Neural cell (in vitro differentiated cells): Measurements from ENCODE around the gene FOXS1.

Experiments used
- EP300 ChIP-seq: fragments of 450-650 bp; conservative IDR thresholded peaks from 2 replicates; pipeline ENCODE4 v1.6.1; 2014; ENCODE audit warnings: antibody characterized with exemption, mild to moderate bottlenecking, moderate library complexity; ENCODE audit not compliant: poor library complexity, severe bottlenecking
- EZH2 ChIP-seq: fragments of 200-600, 300-800 bp; shearing (Covaris generic), sonication (generic); IDR thresholded peaks from 2 replicates; pipeline ENCODE4 v1.6.1; 2014; ENCODE audit warnings: antibody characterized with exemption, low read length, borderline replicate concordance, mild to moderate bottlenecking; ENCODE audit not compliant: insufficient read depth, poor library complexity, severe bottlenecking
- MXI1 ChIP-seq: fragments of 450-650 bp; conservative IDR thresholded peaks from 2 replicates; pipeline ENCODE4 v1.6.1; 2014; ENCODE audit warnings: antibody characterized with exemption, mild to moderate bottlenecking; ENCODE audit not compliant: poor library complexity, severe bottlenecking
- POLR2AphosphoS5 ChIP-seq: IDR thresholded peaks from 2 replicates; pipeline ENCODE4 v1.6.1; 2012
- TAF1 ChIP-seq: IDR thresholded peaks from 2 replicates; pipeline ENCODE4 v1.6.1; 2012; ENCODE audit warnings: low read depth
- TF ChIP-seq, protein P1 (sequence below): fragments of 450-650 bp; IDR thresholded peaks from 2 replicates; pipeline ENCODE4 v1.5.1; 2014; ENCODE audit warnings: antibody characterized with exemption, mild to moderate bottlenecking, moderate library complexity; ENCODE audit not compliant: poor library complexity, severe bottlenecking
- TF ChIP-seq, protein P2 (sequence below): IDR thresholded peaks from 2 replicates; pipeline ENCODE4 v1.6.1; 2012; ENCODE audit warnings: borderline replicate concordance

DNA sequence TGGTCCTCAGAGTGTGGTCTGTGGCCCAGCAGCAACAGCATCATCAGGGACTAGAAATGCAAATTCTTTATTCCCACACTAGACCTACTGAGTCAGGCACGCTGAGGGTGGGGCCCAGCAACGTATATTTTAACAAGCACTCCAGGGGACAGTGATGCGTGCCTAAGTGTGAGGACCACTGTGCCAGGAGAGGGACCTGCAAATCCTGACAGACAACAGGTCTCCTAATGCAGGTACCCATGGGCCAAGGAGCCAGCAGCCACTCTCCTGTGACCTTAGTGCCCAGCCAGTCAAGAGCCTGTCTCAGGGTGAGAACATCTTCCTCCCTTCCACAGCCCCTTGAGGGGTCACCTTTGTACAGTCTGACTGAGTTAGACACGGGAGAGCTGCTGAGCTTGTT is 34.2 kb downstream of the FOXS1 start:
- TF ChIP-seq EZH2 (no peak), POLR2AphosphoS5 (no peak), MXI1 (no peak), EP300 (no peak), TAF1 (no peak)
- TF ChIP-seq, protein P1, sequence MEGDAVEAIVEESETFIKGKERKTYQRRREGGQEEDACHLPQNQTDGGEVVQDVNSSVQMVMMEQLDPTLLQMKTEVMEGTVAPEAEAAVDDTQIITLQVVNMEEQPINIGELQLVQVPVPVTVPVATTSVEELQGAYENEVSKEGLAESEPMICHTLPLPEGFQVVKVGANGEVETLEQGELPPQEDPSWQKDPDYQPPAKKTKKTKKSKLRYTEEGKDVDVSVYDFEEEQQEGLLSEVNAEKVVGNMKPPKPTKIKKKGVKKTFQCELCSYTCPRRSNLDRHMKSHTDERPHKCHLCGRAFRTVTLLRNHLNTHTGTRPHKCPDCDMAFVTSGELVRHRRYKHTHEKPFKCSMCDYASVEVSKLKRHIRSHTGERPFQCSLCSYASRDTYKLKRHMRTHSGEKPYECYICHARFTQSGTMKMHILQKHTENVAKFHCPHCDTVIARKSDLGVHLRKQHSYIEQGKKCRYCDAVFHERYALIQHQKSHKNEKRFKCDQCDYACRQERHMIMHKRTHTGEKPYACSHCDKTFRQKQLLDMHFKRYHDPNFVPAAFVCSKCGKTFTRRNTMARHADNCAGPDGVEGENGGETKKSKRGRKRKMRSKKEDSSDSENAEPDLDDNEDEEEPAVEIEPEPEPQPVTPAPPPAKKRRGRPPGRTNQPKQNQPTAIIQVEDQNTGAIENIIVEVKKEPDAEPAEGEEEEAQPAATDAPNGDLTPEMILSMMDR: no peak
- TF ChIP-seq, protein P2, sequence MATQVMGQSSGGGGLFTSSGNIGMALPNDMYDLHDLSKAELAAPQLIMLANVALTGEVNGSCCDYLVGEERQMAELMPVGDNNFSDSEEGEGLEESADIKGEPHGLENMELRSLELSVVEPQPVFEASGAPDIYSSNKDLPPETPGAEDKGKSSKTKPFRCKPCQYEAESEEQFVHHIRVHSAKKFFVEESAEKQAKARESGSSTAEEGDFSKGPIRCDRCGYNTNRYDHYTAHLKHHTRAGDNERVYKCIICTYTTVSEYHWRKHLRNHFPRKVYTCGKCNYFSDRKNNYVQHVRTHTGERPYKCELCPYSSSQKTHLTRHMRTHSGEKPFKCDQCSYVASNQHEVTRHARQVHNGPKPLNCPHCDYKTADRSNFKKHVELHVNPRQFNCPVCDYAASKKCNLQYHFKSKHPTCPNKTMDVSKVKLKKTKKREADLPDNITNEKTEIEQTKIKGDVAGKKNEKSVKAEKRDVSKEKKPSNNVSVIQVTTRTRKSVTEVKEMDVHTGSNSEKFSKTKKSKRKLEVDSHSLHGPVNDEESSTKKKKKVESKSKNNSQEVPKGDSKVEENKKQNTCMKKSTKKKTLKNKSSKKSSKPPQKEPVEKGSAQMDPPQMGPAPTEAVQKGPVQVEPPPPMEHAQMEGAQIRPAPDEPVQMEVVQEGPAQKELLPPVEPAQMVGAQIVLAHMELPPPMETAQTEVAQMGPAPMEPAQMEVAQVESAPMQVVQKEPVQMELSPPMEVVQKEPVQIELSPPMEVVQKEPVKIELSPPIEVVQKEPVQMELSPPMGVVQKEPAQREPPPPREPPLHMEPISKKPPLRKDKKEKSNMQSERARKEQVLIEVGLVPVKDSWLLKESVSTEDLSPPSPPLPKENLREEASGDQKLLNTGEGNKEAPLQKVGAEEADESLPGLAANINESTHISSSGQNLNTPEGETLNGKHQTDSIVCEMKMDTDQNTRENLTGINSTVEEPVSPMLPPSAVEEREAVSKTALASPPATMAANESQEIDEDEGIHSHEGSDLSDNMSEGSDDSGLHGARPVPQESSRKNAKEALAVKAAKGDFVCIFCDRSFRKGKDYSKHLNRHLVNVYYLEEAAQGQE: no peak
